ENCODE measurements around the gene ME3.
"Not testable (repeated sequence)": the region's sequence is repeated elsewhere in the genome, so short reads cannot be mapped to it uniquely, and the experiment has no call there.

ME3 gene

GRCh38 chr11:86558841-86559240, 113.6 kb downstream of the ME3 start:
- DNase-seq (ENCODE audit: low read depth in 2 of 2) = no peak

GRCh38 chr11:86558207-86558606, 114.2 kb downstream of the ME3 start:
- DNase-seq (ENCODE audit: low read depth in 2 of 2) = no peak

DNA sequence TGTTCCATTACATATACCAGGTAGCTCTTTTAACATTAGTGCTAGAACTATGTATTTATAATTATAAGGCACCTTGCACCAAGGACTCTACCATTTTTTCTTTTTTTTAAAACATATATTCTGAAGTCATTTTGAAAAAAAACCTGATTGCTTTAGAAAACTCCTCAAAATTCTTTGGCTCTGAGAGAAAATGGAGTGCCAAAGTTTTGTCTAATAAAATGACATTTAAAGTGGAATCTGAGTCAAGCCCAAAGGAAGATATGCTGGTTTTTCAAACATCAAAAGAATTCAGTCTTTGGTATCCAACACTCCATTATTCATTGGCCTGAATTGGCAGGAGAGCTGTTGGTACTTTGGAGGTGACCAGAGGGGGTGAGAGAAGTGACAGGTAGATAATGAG, 116.5 kb downstream of the ME3 start:
- no peak for DNase-seq (ENCODE audit: low read depth in 2 of 2)

GRCh38 chr11:86555401-86555800, 117.0 kb downstream of the ME3 start:
- no peak for DNase-seq (ENCODE audit: low read depth in 2 of 2)

DNA sequence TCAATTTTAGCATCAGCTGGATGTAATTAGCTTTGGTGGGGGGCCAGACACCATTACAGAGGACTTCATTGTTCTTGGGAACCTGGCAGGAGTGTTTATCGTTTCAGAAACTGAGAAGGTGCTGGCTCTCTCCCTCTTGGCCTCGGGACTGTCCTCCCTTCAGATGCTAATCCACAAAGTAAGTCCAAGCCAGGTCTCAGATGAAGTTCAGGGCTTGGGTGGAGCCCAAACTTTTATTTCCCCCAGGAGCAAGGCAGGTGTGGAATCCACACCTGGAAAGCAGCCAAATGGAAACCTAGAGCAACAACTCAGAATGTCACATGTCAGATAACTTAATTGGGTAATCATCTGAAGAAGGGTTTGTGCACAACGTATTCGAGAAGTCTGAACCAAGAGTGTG, 119.2 kb downstream of the ME3 start:
- DNase-seq (ENCODE audit: low read depth in 2 of 2) = no peak

- DNase-seq (ENCODE audit: low read depth in 2 of 2) = no peak
Measured at GRCh38 chr11:86551288-86552092, 120.9 kb downstream of the ME3 start.

- DNase-seq (ENCODE audit: low read depth in 2 of 2) = no peak
Measured at GRCh38 chr11:86550757-86551156, 121.7 kb downstream of the ME3 start.

GRCh38 chr11:86548271-86548917, 124.0 kb downstream of the ME3 start:
- DNase-seq (ENCODE audit: low read depth in 2 of 2) = no peak

DNA sequence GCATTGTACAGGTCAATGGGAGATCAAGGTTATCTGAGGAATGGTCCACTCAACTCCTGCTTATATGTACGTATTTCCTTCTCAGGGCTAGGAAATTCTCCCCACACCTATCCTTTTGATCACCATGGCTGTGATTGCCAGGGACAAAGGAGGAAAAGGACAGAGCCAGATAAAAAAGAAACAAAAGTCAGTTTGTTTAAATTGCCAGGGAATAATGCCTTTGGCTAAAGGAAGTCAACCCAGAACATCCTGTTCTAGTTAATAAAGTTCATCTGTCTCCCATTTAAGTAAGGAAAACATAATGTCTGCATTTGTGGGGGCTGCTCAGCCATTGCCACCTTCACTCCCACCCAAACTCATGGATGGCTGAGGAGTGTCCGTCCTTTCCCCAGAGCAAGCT, 124.7 kb downstream of the ME3 start:
- DNase-seq (ENCODE audit: low read depth in 2 of 2) = no peak

DNA sequence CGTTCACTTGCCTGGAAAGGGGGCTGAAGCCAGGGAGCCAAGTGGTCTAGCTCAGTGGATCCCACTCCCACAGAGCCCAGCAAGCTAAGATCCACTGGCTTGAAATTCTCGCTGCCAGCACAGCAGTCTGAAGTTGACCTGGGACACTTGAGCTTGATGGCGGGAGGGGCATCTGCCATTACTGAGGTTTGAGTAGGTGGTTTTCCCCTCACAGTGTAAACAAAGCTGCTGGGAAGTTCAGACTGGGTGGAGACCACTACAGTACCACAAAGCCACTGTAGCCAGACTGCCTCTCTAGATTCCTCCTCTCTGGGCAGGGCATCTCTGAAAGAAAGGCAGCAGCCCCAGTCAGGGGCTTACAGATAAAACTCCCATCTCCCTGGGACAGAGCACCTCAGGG, 131.1 kb downstream of the ME3 start:
- not testable (repeated sequence) for DNase-seq (ENCODE audit: low read depth in 2 of 2)

- no peak for DNase-seq (ENCODE audit: low read depth in 2 of 2)
Measured at GRCh38 chr11:86538223-86538548, 134.2 kb downstream of the ME3 start.

DNA sequence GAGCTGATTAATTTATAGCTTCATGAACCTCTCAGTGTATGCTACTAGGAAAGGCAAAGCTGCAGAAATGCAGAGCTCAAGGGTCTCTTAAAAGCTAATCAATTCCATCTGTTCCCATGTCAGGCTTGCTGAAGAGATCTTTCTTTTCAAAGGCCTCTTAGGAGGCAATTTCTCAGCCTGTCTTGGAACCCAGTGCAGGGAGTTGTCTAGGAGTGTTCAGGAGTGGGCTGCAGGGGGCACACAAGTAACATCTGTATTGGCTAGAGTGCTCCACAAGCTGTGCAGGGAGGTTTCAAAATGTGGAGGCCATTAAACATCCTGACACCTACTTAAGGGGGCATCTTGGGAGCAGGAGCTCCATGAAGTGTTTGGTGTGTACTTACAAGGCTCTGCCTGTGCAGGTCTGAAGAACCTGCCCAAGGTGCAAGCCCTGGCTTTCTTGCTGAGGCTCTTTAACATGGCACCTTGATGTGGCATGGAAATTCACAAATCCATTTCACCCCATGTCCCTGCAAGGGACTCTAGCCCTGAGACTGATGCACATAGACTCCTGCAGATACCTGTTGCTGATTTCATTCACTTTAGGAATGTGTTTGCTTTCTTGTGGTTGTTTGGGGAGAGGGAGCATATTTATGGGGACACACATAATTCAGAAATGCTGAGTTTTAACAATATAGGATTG, 134.7 kb downstream of the ME3 start:
- no peak for DNase-seq (ENCODE audit: low read depth in 2 of 2)

DNA sequence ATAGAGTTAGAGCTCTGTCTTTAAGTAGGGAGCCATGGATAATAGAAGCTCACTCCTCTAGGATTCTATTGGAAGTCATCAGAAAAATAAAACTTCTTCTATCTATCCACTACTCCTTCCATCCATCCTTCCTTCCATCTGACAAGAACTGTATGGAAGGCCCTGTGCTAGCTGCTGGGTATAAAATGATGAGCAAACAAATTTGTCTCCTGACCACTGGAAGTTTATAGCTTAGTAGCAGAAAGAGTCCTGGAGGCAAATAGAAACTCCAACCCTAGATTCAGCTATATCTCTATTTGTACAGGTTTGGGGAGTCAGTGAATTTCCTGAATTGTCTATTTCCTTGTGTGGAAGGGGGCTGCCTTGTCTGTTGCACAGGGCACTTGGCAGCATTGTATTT, 136.6 kb downstream of the ME3 start:
- DNase-seq (ENCODE audit: low read depth in 2 of 2) = no peak

DNA sequence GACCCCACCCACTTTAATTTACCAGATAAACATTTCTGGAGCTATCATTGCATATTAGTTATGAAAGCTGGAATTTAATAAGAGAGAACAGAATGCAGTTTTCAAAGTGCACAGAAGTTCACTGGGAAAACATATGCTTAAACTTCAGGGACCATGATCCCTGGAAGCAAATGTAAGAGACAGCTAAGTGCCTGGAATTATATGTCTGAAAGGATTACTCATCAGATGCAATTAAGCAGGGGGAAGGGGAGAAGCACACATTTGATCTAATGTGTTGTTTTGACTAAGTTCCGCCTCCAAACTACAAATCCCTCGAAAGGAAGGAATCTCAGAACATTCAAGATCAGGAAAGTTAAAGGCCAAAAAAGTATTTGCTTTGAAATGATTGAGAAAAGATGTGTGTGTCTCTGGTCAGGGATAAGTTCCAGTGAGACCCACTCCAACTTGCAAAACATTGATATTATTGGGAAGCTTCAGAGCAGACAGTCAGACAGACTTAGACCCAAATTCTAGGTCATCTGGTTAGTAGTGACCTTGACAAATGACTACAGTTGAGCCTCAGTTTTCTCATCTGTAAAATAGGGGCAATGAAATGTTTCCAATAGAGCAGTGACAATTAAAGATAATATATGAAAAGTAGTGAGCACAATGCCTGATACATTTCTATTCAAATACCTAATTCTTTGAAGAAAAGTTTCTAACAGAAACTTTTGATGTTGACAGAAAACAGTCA, 147.6 kb downstream of the ME3 start:
- no peak for DNase-seq (ENCODE audit: low read depth in 2 of 2)

- DNase-seq (ENCODE audit: low read depth in 2 of 2) = no peak
Measured at GRCh38 chr11:86523738-86524619, 148.4 kb downstream of the ME3 start.

GRCh38 chr11:86522512-86522911, 149.9 kb downstream of the ME3 start:
- DNase-seq (ENCODE audit: low read depth in 2 of 2) = not testable (repeated sequence)

DNA sequence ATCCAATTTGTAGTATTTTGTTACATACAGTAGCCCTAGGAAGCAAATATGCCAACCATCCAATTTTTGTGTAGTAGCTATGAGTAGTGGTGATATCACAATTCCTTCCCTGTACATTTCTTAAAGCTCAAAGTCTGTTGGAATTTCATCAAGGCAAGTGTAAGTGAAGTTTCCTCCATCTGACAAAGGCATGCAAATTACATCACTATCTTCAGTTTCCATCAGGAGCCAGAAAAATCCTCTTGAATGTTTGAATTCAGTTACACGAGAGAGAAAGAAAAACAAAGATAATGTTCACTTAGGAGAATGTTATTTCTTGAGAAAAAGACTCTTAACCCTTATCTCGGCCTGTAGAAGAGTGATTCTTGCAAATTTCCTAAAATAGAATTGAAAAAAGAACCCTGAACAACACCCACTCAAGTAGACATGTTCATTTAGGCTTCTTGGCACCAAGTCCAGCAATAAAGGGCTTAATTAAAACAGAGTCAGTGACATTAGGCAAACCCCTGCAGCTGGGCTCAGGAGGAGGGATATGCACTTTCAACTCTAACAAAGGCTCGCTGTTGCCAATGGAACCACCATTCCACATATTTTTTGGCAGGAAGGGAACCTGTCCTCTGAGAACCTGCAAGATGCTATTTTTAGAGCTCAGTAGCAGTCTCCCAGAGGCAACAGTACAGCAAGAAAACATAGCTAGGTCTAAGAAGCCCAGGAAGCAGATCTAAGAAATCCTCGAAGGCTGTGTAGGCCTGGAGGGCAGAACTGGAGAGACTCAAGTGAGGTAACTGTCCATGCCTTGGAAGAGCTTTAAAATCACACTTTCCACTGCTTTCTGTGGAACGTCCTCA, 153.1 kb downstream of the ME3 start:
- no peak for DNase-seq (ENCODE audit: low read depth in 2 of 2)

- DNase-seq (ENCODE audit: low read depth in 2 of 2) = no peak
Measured at GRCh38 chr11:86518211-86518610, 154.2 kb downstream of the ME3 start.

DNA sequence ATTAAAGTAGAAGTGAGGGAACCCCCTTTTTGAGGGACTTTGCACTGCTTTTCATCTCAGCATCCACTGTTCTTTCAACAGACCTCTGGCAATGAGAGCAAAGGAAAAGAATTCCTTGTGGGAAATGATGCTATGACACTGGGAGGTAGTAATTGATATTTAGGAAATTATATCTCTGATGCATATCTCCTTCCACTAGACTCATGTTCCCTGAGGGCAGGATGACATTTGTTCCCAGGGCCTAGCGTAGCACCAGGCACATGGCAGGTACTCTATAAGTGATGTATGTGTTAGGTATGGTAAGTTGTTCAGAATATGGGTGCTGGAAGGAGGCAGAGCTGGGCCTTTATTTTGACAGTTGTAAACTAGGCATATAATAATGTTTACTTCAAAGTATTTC, 154.9 kb downstream of the ME3 start:
- DNase-seq (ENCODE audit: low read depth in 2 of 2) = no peak

GRCh38 chr11:86515297-86516094, 156.9 kb downstream of the ME3 start:
- no peak for DNase-seq (ENCODE audit: low read depth in 2 of 2)
